Suprapubic skin (tissue), 4 donors: Measurements from ENCODE around the gene PGAM1. TPM values are rescaled to one million over a fixed set of nuclear protein-coding genes. Genes with fewer than 3 reads are reported as not detected.
"Not testable (repeated sequence)": the region's sequence is repeated elsewhere in the genome, so short reads cannot be mapped to it uniquely, and the experiment has no call there.

Source experiments
- DNase-seq, 2 donors: peaks; one replicate each; pipeline ENCODE4 v3.0.0-alpha.2; 2019; ENCODE audit warnings: low spot score in 2 of 2
- H3K27ac ChIP-seq: fragments of 200-600 bp; sonication (generic); one replicate; pipeline ENCODE4 v1.5.1; 2019
- H3K27me3 ChIP-seq: fragments of 200-600 bp; sonication (generic); one replicate; pipeline ENCODE4 v1.5.1; 2019
- H3K36me3 ChIP-seq: fragments of 200-600 bp; sonication (generic); one replicate; pipeline ENCODE4 v1.5.1; 2019
- H3K4me1 ChIP-seq: fragments of 200-600 bp; sonication (generic); one replicate; pipeline ENCODE4 v1.5.1; 2019
- H3K4me3 ChIP-seq: fragments of 200-600 bp; sonication (generic); one replicate; pipeline ENCODE4 v1.5.1; 2019; ENCODE audit warnings: mild to moderate bottlenecking
- H3K9me3 ChIP-seq: fragments of 200-600 bp; sonication (generic); one replicate; pipeline ENCODE4 v1.5.1; 2019
- EP300 ChIP-seq: sonication (generic); formaldehyde crosslinking; IDR thresholded peaks from one replicate; pipeline ENCODE4 v1.6.1; 2017; ENCODE audit warnings: antibody characterized with exemption
- POLR2A ChIP-seq, 2 donors: fragments of 450-650 bp; IDR thresholded peaks; one replicate each; pipeline ENCODE4 v1.6.1; 2017; ENCODE audit warnings: antibody characterized with exemption in 2 of 2, mild to moderate bottlenecking in 2 of 2, moderate library complexity in 2 of 2
- POLR2AphosphoS5 ChIP-seq, 3 donors: sonication (generic); formaldehyde crosslinking; IDR thresholded peaks; one replicate each; pipeline ENCODE4 v1.6.1; 2017; ENCODE audit warnings: antibody characterized with exemption in 3 of 3
- WGBS: methylation state at CpG from one replicate; pipeline ENCODE4 v1.1.5; 2018; 5-methylcytosine and 5-hydroxymethylcytosine counted together
- total RNA-seq, 4 donors: library from RNA; depleted of rRNA; stranded (reverse); fragments of >200 nt; gene quantifications; one replicate each; pipeline ENCODE4 v1.1.0, GENCODE V29; 2016
- TF ChIP-seq, protein P1 (sequence below), 2 donors: fragments of 200-600 bp in 1 of 2; fragments of 450-650 bp in 1 of 2; sonication (generic) in 1 of 2; IDR thresholded peaks; one replicate each; pipeline ENCODE4 v1.5.1; 2016 to 2019; ENCODE audit warnings: antibody characterized with exemption in 2 of 2, mild to moderate bottlenecking in 1 of 2, moderate library complexity in 1 of 2

The PGAM1 gene
- total RNA-seq, 4 donors from 2014 or later: 106 to 238 (median 209) TPM

DNA sequence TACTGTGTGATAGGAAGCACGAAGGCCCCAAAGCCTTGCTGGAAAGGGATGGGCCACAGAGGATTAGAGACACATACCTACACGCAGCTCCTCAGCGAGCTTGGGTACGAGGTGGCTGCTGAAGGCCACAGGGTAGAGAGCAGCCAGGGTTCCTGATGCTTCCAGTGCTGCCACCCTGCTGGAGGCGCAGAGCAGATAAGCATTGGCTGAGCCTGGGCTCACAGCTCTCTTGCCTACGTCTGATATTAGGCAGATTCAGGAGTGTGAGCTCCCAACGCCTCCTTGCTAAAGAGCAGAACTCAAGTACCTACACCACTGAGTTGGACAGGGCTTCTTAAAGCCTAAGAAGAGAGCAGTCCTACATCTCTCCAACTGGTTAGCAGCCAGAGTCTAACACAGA, 40.0 kb downstream of the PGAM1 start:
- Histone ChIP-seq H3K36me3 (peaks cover 98% of the 10 kb centered on the region), H3K9me3 (no peaks in the 10 kb centered on the region), H3K27me3 (no peaks in the 10 kb centered on the region), H3K4me1 (peaks cover 15% of the 10 kb centered on the region), H3K27ac (no peak overlapping the region), H3K4me3 (no peak overlapping the region)
- DNase-seq: no peak
- WGBS: 96% methylated on average over 7 of the region's 7 CpGs
- no peak for TF ChIP-seq POLR2A (IDR thresholded peaks at IDR 0.05)

DNA sequence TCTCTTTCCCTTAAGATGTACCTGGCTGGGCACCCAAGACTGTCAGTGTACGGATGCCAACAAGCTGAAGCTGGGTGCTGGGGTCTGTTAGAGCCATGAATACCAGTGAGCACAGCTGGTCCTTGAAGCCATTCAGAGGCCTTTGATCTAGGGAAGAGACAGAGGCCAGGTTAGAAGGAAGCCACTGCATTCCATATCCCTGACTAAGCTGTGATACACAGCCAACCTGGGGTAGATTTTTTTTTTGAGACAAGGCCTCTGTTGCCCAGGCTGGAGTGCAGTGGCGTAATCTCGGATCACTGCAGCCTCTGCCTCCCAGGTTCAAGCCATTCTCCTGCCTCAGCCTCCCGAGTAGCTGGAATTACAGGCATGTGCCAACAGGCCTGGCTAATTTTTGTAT, 40.8 kb downstream of the PGAM1 start:
- no peaks in the 10 kb centered on the region for H3K27me3 ChIP-seq
- H3K9me3 ChIP-seq: no peaks in the 10 kb centered on the region
- peaks cover 97% of the 10 kb centered on the region for H3K36me3 ChIP-seq
- H3K4me3 ChIP-seq: no peak overlapping the region
- WGBS: 69% methylated on average over 4 of the region's 4 CpGs
- DNase-seq: no peak
- TF ChIP-seq, protein P1, sequence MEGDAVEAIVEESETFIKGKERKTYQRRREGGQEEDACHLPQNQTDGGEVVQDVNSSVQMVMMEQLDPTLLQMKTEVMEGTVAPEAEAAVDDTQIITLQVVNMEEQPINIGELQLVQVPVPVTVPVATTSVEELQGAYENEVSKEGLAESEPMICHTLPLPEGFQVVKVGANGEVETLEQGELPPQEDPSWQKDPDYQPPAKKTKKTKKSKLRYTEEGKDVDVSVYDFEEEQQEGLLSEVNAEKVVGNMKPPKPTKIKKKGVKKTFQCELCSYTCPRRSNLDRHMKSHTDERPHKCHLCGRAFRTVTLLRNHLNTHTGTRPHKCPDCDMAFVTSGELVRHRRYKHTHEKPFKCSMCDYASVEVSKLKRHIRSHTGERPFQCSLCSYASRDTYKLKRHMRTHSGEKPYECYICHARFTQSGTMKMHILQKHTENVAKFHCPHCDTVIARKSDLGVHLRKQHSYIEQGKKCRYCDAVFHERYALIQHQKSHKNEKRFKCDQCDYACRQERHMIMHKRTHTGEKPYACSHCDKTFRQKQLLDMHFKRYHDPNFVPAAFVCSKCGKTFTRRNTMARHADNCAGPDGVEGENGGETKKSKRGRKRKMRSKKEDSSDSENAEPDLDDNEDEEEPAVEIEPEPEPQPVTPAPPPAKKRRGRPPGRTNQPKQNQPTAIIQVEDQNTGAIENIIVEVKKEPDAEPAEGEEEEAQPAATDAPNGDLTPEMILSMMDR (IDR thresholded peaks at IDR 0.05): no peak
- TF ChIP-seq POLR2AphosphoS5 (IDR thresholded peaks at IDR 0.05) (no peak), POLR2A (IDR thresholded peaks at IDR 0.05) (no peak), EP300 (no peak)
- peaks cover 15% of the 10 kb centered on the region for H3K4me1 ChIP-seq
- H3K27ac ChIP-seq: no peak overlapping the region

DNA sequence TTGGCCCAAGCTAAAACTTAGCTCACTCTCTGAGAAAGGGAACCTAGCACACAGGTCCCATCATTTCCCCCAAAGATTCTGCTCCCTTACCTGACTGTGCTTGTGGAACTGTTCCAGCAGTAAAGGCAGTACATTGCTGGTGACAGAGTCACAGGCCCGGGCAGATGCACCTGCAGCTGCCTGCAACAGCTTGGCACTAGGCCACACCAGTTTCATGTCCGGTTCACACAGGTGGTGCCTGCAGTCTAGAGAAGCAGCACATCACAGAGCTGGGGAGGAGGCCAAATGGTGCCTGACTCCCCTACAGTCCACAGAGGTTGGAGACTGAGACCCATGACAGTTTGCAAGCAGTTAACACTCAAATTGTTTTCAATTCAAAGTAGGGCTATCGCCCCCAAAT, 42.2 kb downstream of the PGAM1 start:
- H3K4me1 ChIP-seq: peaks cover 15% of the 10 kb centered on the region
- no peaks in the 10 kb centered on the region for H3K9me3 ChIP-seq
- WGBS: 38% methylated on average over 2 of the region's 3 CpGs
- no peak overlapping the region for H3K27ac ChIP-seq
- DNase-seq: no peak
- H3K27me3 ChIP-seq: no peaks in the 10 kb centered on the region
- H3K36me3 ChIP-seq: peaks cover 97% of the 10 kb centered on the region
- no peak for TF ChIP-seq EP300
- no peak for TF ChIP-seq POLR2AphosphoS5 (IDR thresholded peaks at IDR 0.05)
- TF ChIP-seq, protein P1 (IDR thresholded peaks at IDR 0.05): no peak
- no peak for TF ChIP-seq POLR2A (IDR thresholded peaks at IDR 0.05)
- H3K4me3 ChIP-seq: no peak overlapping the region

DNA sequence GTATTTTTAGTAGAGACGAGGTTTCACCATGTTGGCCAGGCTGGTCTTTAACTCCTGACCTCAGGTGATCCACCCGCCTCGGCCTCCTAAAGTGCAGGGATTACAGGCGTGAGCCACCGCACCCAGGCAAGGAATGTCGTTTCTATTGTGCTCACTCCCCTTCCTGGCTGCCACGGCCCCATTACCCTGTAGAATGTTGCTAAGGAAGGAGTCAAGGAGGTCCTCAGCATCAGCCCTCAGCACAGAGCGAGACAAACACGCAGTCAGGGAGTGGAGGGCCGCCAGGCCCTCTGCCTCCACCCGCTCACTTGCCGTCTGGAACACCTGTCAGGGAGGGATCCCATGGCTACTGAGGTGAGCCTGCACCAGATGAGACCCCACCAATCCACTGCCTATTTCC, 42.8 kb downstream of the PGAM1 start:
- H3K27me3 ChIP-seq, H3K4me3 ChIP-seq, DNase-seq, H3K9me3 ChIP-seq, H3K27ac ChIP-seq: not testable (repeated sequence)
- WGBS: 94% methylated on average over 9 of the region's 12 CpGs
- H3K36me3 ChIP-seq: peaks cover 97% of the 10 kb centered on the region
- peaks cover 15% of the 10 kb centered on the region for H3K4me1 ChIP-seq

DNA sequence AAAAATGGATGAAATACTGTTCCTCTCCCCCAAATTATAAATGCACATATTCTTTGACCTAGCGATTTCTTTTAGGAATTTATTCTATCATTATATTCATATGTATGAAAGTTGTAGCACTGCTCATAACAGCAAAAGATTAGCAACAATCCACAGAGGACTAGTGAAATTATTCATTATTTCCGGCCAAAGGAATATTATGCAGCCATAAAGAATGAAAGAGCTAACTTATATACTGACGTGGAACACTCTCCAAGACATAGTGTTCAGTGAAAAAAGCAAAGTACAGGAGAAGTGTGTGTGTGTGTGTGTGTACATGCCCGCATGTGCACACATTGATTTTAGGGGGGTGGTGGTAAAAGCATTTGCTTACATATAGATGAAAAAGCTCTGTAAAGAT, 48.9 kb downstream of the PGAM1 start:
- no peak for TF ChIP-seq POLR2A (IDR thresholded peaks at IDR 0.05)
- TF ChIP-seq EP300: no peak
- TF ChIP-seq, protein P1 (IDR thresholded peaks at IDR 0.05): no peak
- TF ChIP-seq POLR2AphosphoS5 (IDR thresholded peaks at IDR 0.05): no peak
- no peak for DNase-seq
- Histone ChIP-seq H3K4me1 (peaks cover 7% of the 10 kb centered on the region), H3K36me3 (peaks cover 97% of the 10 kb centered on the region), H3K27ac (no peak overlapping the region), H3K4me3 (no peak overlapping the region), H3K27me3 (no peaks in the 10 kb centered on the region), H3K9me3 (no peaks in the 10 kb centered on the region)
- 97% methylated on average over 4 of the region's 4 CpGs for WGBS

DNA sequence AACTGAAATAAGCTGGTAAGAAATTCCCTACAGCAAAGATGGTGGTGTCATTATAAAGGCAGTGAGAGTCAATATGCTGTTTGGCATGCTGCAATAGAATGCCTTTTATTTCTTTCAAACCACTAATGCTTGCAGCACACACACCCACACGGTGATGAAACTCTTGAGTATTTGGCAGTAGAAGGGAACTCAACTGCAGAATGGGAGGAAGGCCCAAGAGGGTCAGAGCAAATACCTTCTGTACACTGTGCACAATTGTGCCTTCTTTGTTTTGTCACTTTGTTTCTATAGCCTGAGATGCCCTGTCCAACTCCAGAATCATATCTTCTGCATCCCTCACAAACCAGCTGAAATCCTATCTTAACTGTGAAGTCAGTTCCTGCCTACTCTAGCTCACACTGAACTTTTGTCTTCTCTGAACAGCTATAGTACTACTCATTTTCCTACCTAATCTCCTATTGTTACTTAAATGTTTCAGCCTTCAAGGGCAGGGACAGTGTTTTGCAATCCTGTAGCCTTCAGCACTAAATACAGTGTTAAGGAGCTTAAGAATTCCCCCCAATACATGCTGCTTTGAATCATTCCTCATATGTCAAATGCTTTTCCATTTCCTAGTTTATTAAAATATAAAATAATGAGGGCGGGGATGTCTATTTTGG, 50.1 kb downstream of the PGAM1 start:
- H3K4me3 ChIP-seq: no peak overlapping the region
- WGBS: 55% methylated on average over 2 of the region's 2 CpGs
- DNase-seq: no peak
- H3K9me3 ChIP-seq: no peaks in the 10 kb centered on the region
- peaks cover 97% of the 10 kb centered on the region for H3K36me3 ChIP-seq
- H3K4me1 ChIP-seq: peaks cover 19% of the 10 kb centered on the region
- no peaks in the 10 kb centered on the region for H3K27me3 ChIP-seq
- TF ChIP-seq, protein P1 (IDR thresholded peaks at IDR 0.05): no peak
- TF ChIP-seq EP300: no peak
- no peak for TF ChIP-seq POLR2AphosphoS5 (IDR thresholded peaks at IDR 0.05)
- TF ChIP-seq POLR2A (IDR thresholded peaks at IDR 0.05): no peak
- H3K27ac ChIP-seq: no peak overlapping the region

DNA sequence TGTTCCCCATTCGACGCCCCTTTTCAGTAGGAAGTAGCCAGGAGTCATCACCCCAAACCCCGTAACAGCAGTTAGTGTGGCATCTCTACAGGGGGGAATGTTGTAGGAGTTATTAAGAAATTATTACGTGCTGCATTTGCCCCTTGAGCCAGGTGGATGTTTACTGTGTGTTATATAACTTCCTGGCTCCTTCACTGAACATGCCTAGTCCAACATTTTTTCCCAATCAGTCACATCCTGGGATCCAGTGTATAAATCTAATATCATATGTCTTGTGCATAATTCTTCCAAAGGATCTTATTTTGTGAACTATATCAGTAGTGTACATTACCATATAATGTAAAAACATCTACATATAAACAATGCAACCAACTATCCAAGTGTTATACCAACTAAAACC, 53.4 kb downstream of the PGAM1 start:
- not testable (repeated sequence) for H3K27ac ChIP-seq, H3K9me3 ChIP-seq, H3K4me3 ChIP-seq, H3K27me3 ChIP-seq, DNase-seq
- WGBS: 83% methylated on average over 4 of the region's 4 CpGs
- Histone ChIP-seq H3K36me3 (peaks cover 74% of the 10 kb centered on the region), H3K4me1 (peaks cover 27% of the 10 kb centered on the region)
